IMR-90 (cell line): ENCODE measurements around the gene CLDN2. TPM values are rescaled to one million over a fixed set of nuclear protein-coding genes. Genes with fewer than 3 reads are reported as not detected.

ENCODE experiments used
- ATAC-seq: fragments of 200-7000 bp; cut with Tn5 transposase; 2 replicates; pipeline ENCODE4 v1.9.1; 2020; ENCODE audit warnings: low read depth, mild to moderate bottlenecking, moderate library complexity
- BruUV-seq: library from RNA; stranded (reverse); fragments of 400-500 nt; replicated peaks from 2 replicates; lab custom pipeline; 2021; lab: Mats Ljungman, UMichigan
- CTCF ChIA-PET: fragments of 300-600 bp; formaldehyde crosslinking; extraction: SDS; loops from one replicate; lab custom pipeline; 2021; ENCODE audit warnings: antibody characterized with exemption; lab: Yijun Ruan, JAX
- POLR2A ChIA-PET: fragments of 300-600 bp; sonication (Branson Sonifier 250); formaldehyde crosslinking; loops from one replicate; lab custom pipeline; 2022; ENCODE audit warnings: antibody characterized with exemption; ENCODE audit not compliant: unreplicated experiment; lab: Charles Lee
- DNase-seq: peaks from one replicate; pipeline ENCODE4 v3.0.0; 2013
- H2AFZ ChIP-seq: replicated peaks from 2 replicates; pipeline ENCODE3; 2013; ENCODE audit warnings: low read length, mild to moderate bottlenecking; ENCODE audit not compliant: poor library complexity
- H2AK5ac ChIP-seq: 2 replicates; pipeline ENCODE4 v1.6.1; 2013; ENCODE audit warnings: low read depth, low read length, inconsistent platforms
- H2AK9ac ChIP-seq: replicated peaks from 2 replicates; pipeline ENCODE3; 2013; ENCODE audit warnings: mild to moderate bottlenecking, low read depth, low read length, moderate library complexity; ENCODE audit not compliant: poor library complexity
- H2BK120ac ChIP-seq: 2 replicates; pipeline ENCODE4 v1.6.1; 2013; ENCODE audit warnings: low read depth, low read length, inconsistent platforms
- H2BK15ac ChIP-seq: 3 replicates; pipeline ENCODE4 v1.6.1; 2013; ENCODE audit warnings: low read depth, low read length, inconsistent platforms
- H2BK20ac ChIP-seq: 2 replicates; pipeline ENCODE4 v1.6.1; 2013; ENCODE audit warnings: low read depth, mild to moderate bottlenecking, inconsistent platforms, low read length, moderate library complexity
- H2BK5ac ChIP-seq: 2 replicates; pipeline ENCODE4 v1.6.1; 2013; ENCODE audit warnings: mild to moderate bottlenecking, low read depth, low read length, inconsistent platforms; ENCODE audit not compliant: poor library complexity, severe bottlenecking
- H3K14ac ChIP-seq: replicated peaks from 2 replicates; pipeline ENCODE4 v1.6.1; 2013; ENCODE audit warnings: low read depth, low read length, inconsistent platforms
- H3K18ac ChIP-seq: 2 replicates; pipeline ENCODE4 v1.6.1; 2013; ENCODE audit warnings: low read depth, low read length, control low read depth
- H3K23ac ChIP-seq: 2 replicates; pipeline ENCODE4 v1.6.1; 2013; ENCODE audit warnings: low read depth, low read length, inconsistent platforms
- H3K27ac ChIP-seq: 2 replicates; pipeline ENCODE4 v1.5.1; 2013; ENCODE audit warnings: mild to moderate bottlenecking, control low read depth, low read length; ENCODE audit not compliant: insufficient read depth
- H3K27me3 ChIP-seq: 2 replicates; pipeline ENCODE4 v1.6.1; 2013; ENCODE audit warnings: low read length; ENCODE audit not compliant: control insufficient read depth, insufficient read depth
- H3K36me3 ChIP-seq: 2 replicates; pipeline ENCODE4 v1.6.1; 2013; ENCODE audit warnings: low read length, mixed read lengths; ENCODE audit not compliant: control insufficient read depth, insufficient read depth
- H3K4ac ChIP-seq: 2 replicates; pipeline ENCODE4 v1.6.1; 2013; ENCODE audit warnings: low read depth, low read length, inconsistent platforms
- H3K4me1 ChIP-seq: 2 replicates; pipeline ENCODE4 v1.6.1; 2013; ENCODE audit warnings: low read length, mixed read lengths; ENCODE audit not compliant: control insufficient read depth, insufficient read depth
- H3K4me2 ChIP-seq: 2 replicates; pipeline ENCODE4 v1.6.1; 2013; ENCODE audit warnings: low read depth, mild to moderate bottlenecking, control low read depth, low read length, moderate library complexity
- H3K4me3 ChIP-seq: 2 replicates; pipeline ENCODE4 v1.5.1; 2013; ENCODE audit warnings: low read depth, mild to moderate bottlenecking, control low read depth, low read length, moderate library complexity; ENCODE audit not compliant: insufficient read depth
- H3K56ac ChIP-seq: 2 replicates; pipeline ENCODE4 v1.6.1; 2013; ENCODE audit warnings: low read length, inconsistent platforms; ENCODE audit not compliant: insufficient read depth; ENCODE audit errors: extremely low read depth
- H3K79me1 ChIP-seq, 2 experiments: 2 replicates each; pipeline ENCODE4 v1.6.1; 2013; ENCODE audit warnings: low read length in 2 of 2, inconsistent platforms in 1 of 2, low read depth in 1 of 2
- H3K9ac ChIP-seq: 2 replicates; pipeline ENCODE4 v1.6.1; 2013; ENCODE audit warnings: low read depth, low read length, control low read depth
- H3K9me1 ChIP-seq: 2 replicates; pipeline ENCODE4 v1.6.1; 2013; ENCODE audit warnings: low read length, inconsistent platforms; ENCODE audit not compliant: insufficient read depth
- H3K9me3 ChIP-seq: 2 replicates; pipeline ENCODE4 v1.6.1; 2013; ENCODE audit warnings: low read length; ENCODE audit not compliant: control insufficient read depth, insufficient read depth
- H4K20me1 ChIP-seq: 2 replicates; pipeline ENCODE4 v1.6.1; 2013; ENCODE audit warnings: low read length, inconsistent platforms; ENCODE audit not compliant: insufficient read depth
- H4K5ac ChIP-seq: 2 replicates; pipeline ENCODE4 v1.6.1; 2013; ENCODE audit warnings: mild to moderate bottlenecking, low read depth, low read length, control low read depth
- H4K8ac ChIP-seq, 2 experiments: 2 replicates each; pipeline ENCODE4 v1.6.1; 2013; ENCODE audit warnings: low read depth in 2 of 2, low read length in 2 of 2, control low read depth in 1 of 2, inconsistent platforms in 1 of 2
- H4K91ac ChIP-seq: 2 replicates; pipeline ENCODE4 v1.6.1; 2013; ENCODE audit warnings: low read depth, low read length, inconsistent platforms; ENCODE audit not compliant: insufficient read depth
- MAZ ChIP-seq: IDR thresholded peaks from 2 replicates; pipeline ENCODE4 v1.6.1; 2012; ENCODE audit warnings: low read depth, mild to moderate bottlenecking, low read length, improper control_type of control experiment, moderate library complexity, borderline replicate concordance
- WGBS, 2 experiments: methylation state at CpG; one replicate each; pipeline versions ENCODE4 v1.1.5 to v1.1.7; 2013; ENCODE audit warnings: missing lambda C conversion rate in 2 of 2; ENCODE audit not compliant: insufficient read length in 1 of 2; ENCODE audit errors: extremely low coverage in 2 of 2; 5-methylcytosine and 5-hydroxymethylcytosine counted together
- dilution Hi-C: fragments of 300-500 bp; cut with HindIII; formaldehyde crosslinking; loops from one replicate; pipeline ENCODE4 v1.14.3; 2018; ENCODE audit warnings: low sequenced_read_pairs; ENCODE audit not compliant: unreplicated experiment
- in situ Hi-C: fragments of 300-500 bp; cut with MboI; formaldehyde crosslinking; loops from 3 replicates; pipeline ENCODE4 v1.14.3; 2019; ENCODE audit warnings: low sequenced_read_pairs, inconsistent platforms, mixed read lengths
- intact Hi-C: fragments of 100-400 bp; cut with micrococcal nuclease; formaldehyde crosslinking; loops from 2 replicates; pipeline ENCODE4 v1.10.0; 2022
- polyA plus RNA-seq, 3 experiments: library from polyadenylated mRNA; depleted of rRNA; stranded (reverse); fragments of >200 nt; gene quantifications; 2 replicates each; pipeline ENCODE4 v1.2.3, GENCODE V29; 2012; ENCODE audit warnings: low replicate concordance in 1 of 3
- total RNA-seq: library from RNA; depleted of rRNA; stranded (reverse); fragments of >200 nt; gene quantifications from 2 replicates; pipeline ENCODE4 v1.2.3, GENCODE V29; 2012
- TF ChIP-seq, protein P1 (sequence below): fragments of 150-350 bp; IDR thresholded peaks from 2 replicates; pipeline ENCODE4 v1.6.1; 2016; ENCODE audit warnings: low read depth, mild to moderate bottlenecking, low read length, moderate library complexity, borderline replicate concordance

The CLDN2 gene
- total and polyA plus RNA-seq, 2 of the 4 experiments (the other 2 are of a cell fraction) = 0.03 TPM; not detected in 1

- Histone ChIP-seq H4K5ac (no peak overlapping the region), H4K8ac (no peak overlapping the region), H3K4me1 (peaks cover 5% of the 10 kb centered on the region; the same call in 1 of the 2 replicates), H2AK9ac (no peak overlapping the region), H3K36me3 (peaks cover 6% of the 10 kb centered on the region), H2AK5ac (no peak overlapping the region), H3K4me3 (no peak overlapping the region), H3K56ac (no peak overlapping the region), H3K9ac (no peak overlapping the region), H4K91ac (no peak overlapping the region), H3K27ac (no peak overlapping the region), H3K27me3 (no peaks in the 10 kb centered on the region; the same call in 1 of the 2 replicates), H2BK20ac (no peak overlapping the region), H3K14ac (no peak overlapping the region), H2BK120ac (no peak overlapping the region), H2BK15ac (no peak overlapping the region), H3K9me3 (no peaks in the 10 kb centered on the region), H3K79me1 (no peaks in the 10 kb centered on the region; a peak in 1 of 4 replicates), H2BK5ac (no peak overlapping the region), H4K20me1 (no peaks in the 10 kb centered on the region), H3K23ac (no peak overlapping the region), H3K4ac (no peak overlapping the region), H3K4me2 (no peak overlapping the region), H2AFZ (no peak overlapping the region), H3K18ac (no peak overlapping the region), H3K9me1 (no peaks in the 10 kb centered on the region)
- DNase-seq (no peak), ATAC-seq (no peak)
- ChIA-PET POLR2A (no interaction called here), CTCF (no interaction called here)
- no CpG with 5 or more reads among the region's 3 CpGs for WGBS, 2 experiments
- in situ Hi-C loops = no loop called here
- BruUV-seq = no TSS peak
- dilution Hi-C loops = no loop called here
- TF ChIP-seq, protein P1, sequence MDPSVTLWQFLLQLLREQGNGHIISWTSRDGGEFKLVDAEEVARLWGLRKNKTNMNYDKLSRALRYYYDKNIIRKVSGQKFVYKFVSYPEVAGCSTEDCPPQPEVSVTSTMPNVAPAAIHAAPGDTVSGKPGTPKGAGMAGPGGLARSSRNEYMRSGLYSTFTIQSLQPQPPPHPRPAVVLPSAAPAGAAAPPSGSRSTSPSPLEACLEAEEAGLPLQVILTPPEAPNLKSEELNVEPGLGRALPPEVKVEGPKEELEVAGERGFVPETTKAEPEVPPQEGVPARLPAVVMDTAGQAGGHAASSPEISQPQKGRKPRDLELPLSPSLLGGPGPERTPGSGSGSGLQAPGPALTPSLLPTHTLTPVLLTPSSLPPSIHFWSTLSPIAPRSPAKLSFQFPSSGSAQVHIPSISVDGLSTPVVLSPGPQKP = no peak
- TF ChIP-seq MAZ = no peak
- intact Hi-C loops = no loop called here
These were observed 31.9 kb downstream of the CLDN2 start for GRCh38 chrX:106952089-106952488.
